ACC112 (cell line): Measurements from ENCODE around the gene SIRPA.
"Not testable (repeated sequence)": the region's sequence is repeated elsewhere in the genome, so short reads cannot be mapped to it uniquely, and the experiment has no call there.

Experiments
- H2AFZ ChIP-seq: fragments of 200-600 bp; sonication (generic); one replicate; pipeline ENCODE4 v1.6.0; 2017; ENCODE audit warnings: antibody characterized with exemption, low read length; ENCODE audit not compliant: unreplicated experiment
- H3K27ac ChIP-seq: fragments of 200-600 bp; sonication (generic); 2 replicates; pipeline ENCODE4 v1.5.1; 2014; ENCODE audit warnings: low read depth, mild to moderate bottlenecking, antibody characterized with exemption, low read length, moderate library complexity
- H3K27me3 ChIP-seq: fragments of 200-600 bp; sonication (generic); 2 replicates; pipeline ENCODE4 v1.6.1; 2014; ENCODE audit warnings: mild to moderate bottlenecking, antibody characterized with exemption, low read length, moderate library complexity, mixed read lengths; ENCODE audit not compliant: insufficient read depth
- H3K36me3 ChIP-seq: fragments of 200-600 bp; sonication (generic); 2 replicates; pipeline ENCODE4 v1.6.1; 2016; ENCODE audit warnings: mild to moderate bottlenecking, antibody characterized with exemption, low read length, moderate library complexity, mixed read lengths; ENCODE audit not compliant: insufficient read depth
- H3K4me1 ChIP-seq: fragments of 200-600 bp; sonication (generic); one replicate; pipeline ENCODE4 v1.6.1; 2016; ENCODE audit warnings: low read length, mixed read lengths; ENCODE audit not compliant: insufficient read depth, unreplicated experiment, control insufficient read depth
- H3K4me3 ChIP-seq: fragments of 200-600 bp; sonication (generic); 2 replicates; pipeline ENCODE4 v1.5.1; 2014; ENCODE audit warnings: mild to moderate bottlenecking, low read depth, low read length
- H3K79me2 ChIP-seq: fragments of 200-600 bp; sonication (generic); one replicate; pipeline ENCODE4 v1.6.0; 2016; ENCODE audit warnings: low read length; ENCODE audit not compliant: control insufficient read depth, unreplicated experiment, insufficient read depth

Gene SIRPA

DNA sequence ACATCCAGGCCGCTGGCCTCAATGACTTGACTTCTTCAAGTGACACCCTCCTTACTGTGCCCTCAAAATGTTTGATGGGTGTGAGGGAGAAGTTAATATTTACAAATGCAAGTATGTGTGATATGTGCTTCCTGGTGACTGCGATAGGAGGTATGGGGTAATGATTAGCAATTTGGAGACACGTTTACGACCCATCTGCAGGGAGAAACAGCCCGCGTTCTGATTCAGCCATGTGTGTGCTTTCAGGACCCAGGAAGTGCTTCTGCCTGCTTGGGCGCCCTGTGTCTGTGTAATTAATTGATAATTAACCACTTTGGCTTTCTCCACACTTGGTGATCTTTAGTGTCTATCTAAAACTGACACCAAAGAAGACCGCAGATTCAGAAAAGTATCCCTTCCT is 25.0 kb downstream of the SIRPA start:
- H3K4me1 ChIP-seq = no peaks in the 10 kb centered on the region
- no peaks in the 10 kb centered on the region for H3K27me3 ChIP-seq
- no peaks in the 10 kb centered on the region for H3K36me3 ChIP-seq
- no peak overlapping the region for H2AFZ ChIP-seq
- H3K27ac ChIP-seq = no peak overlapping the region
- no peaks in the 10 kb centered on the region for H3K79me2 ChIP-seq
- H3K4me3 ChIP-seq = no peak overlapping the region

DNA sequence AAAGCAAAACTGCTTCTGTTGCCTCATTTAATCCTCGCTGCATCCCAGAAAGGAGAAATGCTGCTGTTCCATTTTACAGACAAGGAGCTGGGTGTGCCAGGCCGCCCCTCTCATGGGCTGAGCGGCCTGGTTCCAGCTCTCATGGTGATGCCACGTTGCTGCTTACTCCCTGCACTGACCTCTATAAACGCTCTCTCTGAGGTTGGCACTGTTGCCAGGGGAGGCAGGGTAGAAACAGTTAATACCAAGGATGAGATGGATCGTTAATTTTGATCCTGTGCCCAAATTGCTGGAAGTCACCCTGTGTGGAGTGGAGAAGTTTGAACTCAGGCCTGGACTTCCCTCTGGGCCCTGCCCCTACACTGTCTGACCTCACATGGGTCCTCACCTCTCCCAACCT is 25.6 kb downstream of the SIRPA start:
- H3K27ac ChIP-seq = no peak overlapping the region
- H3K27me3 ChIP-seq = no peaks in the 10 kb centered on the region
- no peaks in the 10 kb centered on the region for H3K4me1 ChIP-seq
- H3K79me2 ChIP-seq = no peaks in the 10 kb centered on the region
- H3K4me3 ChIP-seq = no peak overlapping the region
- no peaks in the 10 kb centered on the region for H3K36me3 ChIP-seq
- no peak overlapping the region for H2AFZ ChIP-seq

DNA sequence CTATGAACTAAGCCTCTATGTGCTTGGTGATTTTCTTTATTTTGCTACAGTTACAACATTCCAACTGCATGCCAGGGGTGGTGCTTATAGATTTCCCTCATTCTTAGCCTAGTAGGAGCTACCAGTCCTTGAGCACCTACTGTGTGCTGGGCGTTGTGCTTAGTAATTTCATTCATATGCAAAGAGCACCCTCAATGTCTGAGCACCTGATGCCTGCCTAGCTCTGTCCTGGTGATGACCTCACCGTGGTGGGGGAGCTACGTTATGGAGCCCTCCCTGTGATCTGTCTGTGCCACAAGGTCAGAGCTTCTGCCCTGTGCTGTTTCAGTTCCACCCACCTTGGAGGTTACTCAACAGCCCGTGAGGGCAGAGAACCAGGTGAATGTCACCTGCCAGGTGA is 26.8 kb downstream of the SIRPA start:
- H3K27ac ChIP-seq, H3K27me3 ChIP-seq, H3K79me2 ChIP-seq, H3K4me3 ChIP-seq, H2AFZ ChIP-seq, H3K4me1 ChIP-seq, H3K36me3 ChIP-seq: not testable (repeated sequence)

DNA sequence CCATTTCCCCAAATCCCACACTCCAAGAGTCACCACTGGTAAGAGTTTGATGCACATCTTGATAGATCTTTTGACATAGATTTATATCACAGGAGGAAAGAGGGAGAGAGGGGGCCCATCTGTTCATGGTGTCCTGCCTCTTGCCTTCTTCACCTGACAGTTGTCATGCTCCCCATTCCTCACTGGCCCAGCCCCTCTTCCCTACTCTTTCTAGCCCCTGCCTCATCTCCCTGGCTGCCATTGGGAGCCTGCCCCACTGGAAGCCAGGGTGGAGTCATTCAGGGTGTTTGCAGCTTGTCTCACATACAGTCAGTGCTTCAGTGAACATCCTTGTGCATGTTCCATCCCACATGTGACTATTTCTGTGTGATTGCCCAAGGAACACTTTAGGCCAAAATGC is 27.6 kb downstream of the SIRPA start:
- no peaks in the 10 kb centered on the region for H3K4me1 ChIP-seq

DNA sequence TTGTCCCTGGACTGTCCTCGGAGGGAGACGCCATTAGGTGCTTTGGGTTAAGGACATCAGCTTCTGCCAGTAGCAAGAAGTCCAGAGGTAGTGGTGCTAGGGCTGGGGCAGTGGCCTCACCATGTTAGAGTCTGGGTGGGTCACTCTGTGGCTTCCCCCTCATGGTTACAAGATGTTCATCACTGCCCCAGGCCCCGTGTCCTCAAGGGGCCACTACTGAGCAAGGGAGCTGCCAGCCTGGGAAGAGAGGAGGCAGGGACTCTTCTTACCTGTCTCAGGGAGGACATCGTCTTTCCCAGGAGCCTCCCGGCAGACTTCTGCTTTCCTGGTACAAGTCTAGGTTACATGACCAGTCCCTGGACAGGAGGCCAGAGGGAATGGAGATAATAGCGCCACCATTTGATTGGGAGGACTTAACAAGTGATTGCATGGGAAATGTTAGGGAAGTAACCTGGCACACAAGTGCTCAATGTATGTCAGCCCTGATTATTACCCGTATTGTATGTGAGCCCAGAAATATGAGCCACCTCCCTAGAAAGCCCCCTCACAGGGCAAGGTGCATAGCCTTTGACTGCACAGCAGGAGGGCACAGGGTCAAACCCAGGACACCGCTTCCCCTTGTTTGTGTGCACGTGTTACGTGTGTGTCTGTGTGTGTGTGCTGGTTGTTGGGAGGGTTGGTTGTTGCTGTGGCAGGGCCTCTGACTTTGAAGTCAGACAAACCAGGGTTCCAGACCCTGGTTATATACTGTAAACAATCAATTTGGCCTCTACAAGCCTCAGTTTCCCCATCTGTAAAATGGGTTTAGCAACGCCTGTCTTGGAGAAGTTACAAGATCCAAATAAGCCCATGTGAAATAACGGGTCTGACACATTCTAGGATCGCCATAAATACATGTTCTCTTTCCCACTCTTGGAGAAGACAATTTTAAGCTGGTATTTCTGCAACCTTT is 30.0 kb downstream of the SIRPA start:
- H3K27ac ChIP-seq = no peak overlapping the region
- H3K4me1 ChIP-seq = no peaks in the 10 kb centered on the region
- H3K36me3 ChIP-seq = no peaks in the 10 kb centered on the region
- H3K4me3 ChIP-seq = no peak overlapping the region
- no peaks in the 10 kb centered on the region for H3K79me2 ChIP-seq
- H2AFZ ChIP-seq = no peak overlapping the region
- no peaks in the 10 kb centered on the region for H3K27me3 ChIP-seq

More for the DNA sequence above, 27.6 kb downstream of the SIRPA start:
- Histone ChIP-seq H3K4me3 (no peak overlapping the region), H2AFZ (no peak overlapping the region), H3K79me2 (no peaks in the 10 kb centered on the region), H3K36me3 (no peaks in the 10 kb centered on the region), H3K27me3 (no peaks in the 10 kb centered on the region), H3K27ac (no peak overlapping the region)

DNA sequence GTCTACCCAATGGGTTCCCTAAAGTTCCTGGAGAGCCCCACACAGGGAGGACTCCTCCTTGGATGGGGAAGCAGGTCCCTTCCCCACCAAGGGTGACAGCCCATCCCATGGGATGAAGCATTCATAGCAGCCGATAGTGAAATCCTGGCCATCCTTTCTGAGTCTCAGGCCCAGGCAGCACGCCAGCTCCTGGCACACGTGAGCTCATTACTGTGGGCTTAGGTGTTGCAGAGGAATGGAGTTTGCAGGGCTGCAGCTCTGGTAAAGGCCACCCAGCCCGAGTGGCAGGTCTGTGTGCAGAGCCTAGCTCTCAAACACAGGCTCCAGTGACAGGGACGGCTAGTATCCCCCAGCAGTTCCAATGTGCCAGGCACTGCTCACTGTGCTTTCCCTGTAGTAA is 31.0 kb downstream of the SIRPA start:
- H3K79me2 ChIP-seq = no peaks in the 10 kb centered on the region
- H3K36me3 ChIP-seq = no peaks in the 10 kb centered on the region
- H2AFZ ChIP-seq = no peak overlapping the region
- no peaks in the 10 kb centered on the region for H3K27me3 ChIP-seq
- H3K4me3 ChIP-seq = no peak overlapping the region
- H3K27ac ChIP-seq = no peak overlapping the region
- no peaks in the 10 kb centered on the region for H3K4me1 ChIP-seq

DNA sequence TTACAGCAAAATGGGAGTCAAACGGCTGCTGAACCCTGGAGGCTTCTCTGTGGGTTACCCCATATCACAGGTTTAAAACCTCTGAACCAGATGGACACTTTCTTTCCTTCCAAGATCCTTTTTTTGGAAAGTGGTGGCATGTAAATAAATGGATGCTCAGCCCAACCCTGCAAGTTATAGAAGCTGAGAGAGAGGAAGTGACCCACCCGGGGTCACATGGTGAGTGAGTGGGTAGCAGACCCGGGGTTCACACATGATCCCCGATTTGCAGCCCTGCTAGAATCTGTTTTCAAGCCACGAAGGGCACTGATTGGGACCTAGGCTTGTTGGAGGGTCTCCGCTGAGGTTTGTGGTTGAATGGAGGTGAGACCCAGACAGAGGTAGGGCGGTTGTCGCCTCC is 32.0 kb downstream of the SIRPA start:
- H3K79me2 ChIP-seq = no peaks in the 10 kb centered on the region
- H3K36me3 ChIP-seq = no peaks in the 10 kb centered on the region
- H3K4me3 ChIP-seq = no peak overlapping the region
- no peaks in the 10 kb centered on the region for H3K4me1 ChIP-seq
- no peak overlapping the region for H2AFZ ChIP-seq
- H3K27me3 ChIP-seq = no peaks in the 10 kb centered on the region
- no peak overlapping the region for H3K27ac ChIP-seq

DNA sequence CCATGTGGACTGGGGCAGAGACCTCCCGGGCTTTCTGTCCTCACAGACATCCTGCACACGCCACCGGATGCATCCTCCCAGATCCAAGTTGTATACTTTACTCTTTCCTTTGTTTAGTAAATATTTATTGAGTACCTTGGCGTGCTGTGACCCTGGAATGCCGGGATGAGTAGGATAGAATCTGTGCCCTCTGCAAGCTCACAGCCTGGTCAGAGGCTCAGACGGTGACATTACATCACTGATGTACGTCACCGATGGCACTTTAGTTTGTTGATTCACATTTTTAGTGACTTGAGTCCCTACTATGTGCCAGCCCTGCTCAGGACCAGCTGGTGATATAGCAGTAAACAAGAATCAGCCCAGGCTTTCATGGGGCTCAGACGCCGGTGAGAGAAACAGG is 32.9 kb downstream of the SIRPA start:
- peaks cover 4% of the 10 kb centered on the region for H3K4me1 ChIP-seq

DNA sequence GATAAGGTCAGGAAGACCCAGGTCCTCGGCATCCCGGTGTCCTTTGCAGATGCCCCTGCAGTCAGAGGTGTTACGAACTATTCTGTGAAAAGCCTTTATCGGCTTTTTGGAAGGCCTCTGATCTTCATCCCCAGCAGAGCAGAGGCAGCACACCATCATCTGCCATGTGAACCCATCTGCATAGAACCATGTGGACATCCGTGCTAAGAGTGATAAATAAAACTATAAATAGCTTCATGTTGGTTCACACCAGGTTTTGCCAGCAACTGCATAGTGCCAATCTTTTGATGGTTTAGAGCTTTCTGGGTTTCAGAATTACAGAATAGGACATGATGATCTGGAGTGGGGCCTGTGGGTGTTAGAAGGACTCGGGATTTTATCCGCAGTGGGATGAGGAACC is 33.6 kb downstream of the SIRPA start:
- H3K36me3 ChIP-seq = no peaks in the 10 kb centered on the region
- H3K79me2 ChIP-seq = no peaks in the 10 kb centered on the region
- no peak overlapping the region for H3K27ac ChIP-seq
- H3K27me3 ChIP-seq = no peaks in the 10 kb centered on the region
- H3K4me3 ChIP-seq = no peak overlapping the region
- peaks cover 10% of the 10 kb centered on the region for H3K4me1 ChIP-seq
- H2AFZ ChIP-seq = no peak overlapping the region

More for the DNA sequence above, 32.9 kb downstream of the SIRPA start:
- no peak overlapping the region for H3K27ac ChIP-seq
- no peaks in the 10 kb centered on the region for H3K79me2 ChIP-seq
- no peaks in the 10 kb centered on the region for H3K27me3 ChIP-seq
- no peak overlapping the region for H2AFZ ChIP-seq
- H3K36me3 ChIP-seq = no peaks in the 10 kb centered on the region
- H3K4me3 ChIP-seq = no peak overlapping the region

DNA sequence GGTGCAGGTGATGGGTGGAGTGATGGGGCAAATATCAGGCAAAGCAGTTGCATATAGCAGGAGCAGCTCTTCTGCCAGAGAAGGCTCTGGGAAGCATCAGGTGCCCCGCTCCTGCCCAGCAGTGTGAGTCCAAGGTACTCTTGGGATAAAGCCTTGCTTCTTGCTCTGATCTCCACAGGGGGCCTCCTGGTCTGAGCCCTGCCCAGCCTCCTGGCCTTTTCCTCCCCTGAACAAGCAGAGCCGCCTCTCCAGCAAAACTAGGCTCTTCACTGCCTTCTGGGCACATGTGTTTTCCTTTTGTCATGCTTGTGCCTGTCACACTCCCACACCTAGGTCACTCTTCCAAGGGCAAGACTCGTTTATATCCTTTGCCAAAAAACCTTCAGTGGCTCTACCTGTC is 34.3 kb downstream of the SIRPA start:
- no peaks in the 10 kb centered on the region for H3K36me3 ChIP-seq
- H3K4me3 ChIP-seq = no peak overlapping the region
- H3K27me3 ChIP-seq = no peaks in the 10 kb centered on the region
- H3K4me1 ChIP-seq = peaks cover 16% of the 10 kb centered on the region
- no peak overlapping the region for H2AFZ ChIP-seq
- H3K27ac ChIP-seq = no peak overlapping the region
- no peaks in the 10 kb centered on the region for H3K79me2 ChIP-seq

DNA sequence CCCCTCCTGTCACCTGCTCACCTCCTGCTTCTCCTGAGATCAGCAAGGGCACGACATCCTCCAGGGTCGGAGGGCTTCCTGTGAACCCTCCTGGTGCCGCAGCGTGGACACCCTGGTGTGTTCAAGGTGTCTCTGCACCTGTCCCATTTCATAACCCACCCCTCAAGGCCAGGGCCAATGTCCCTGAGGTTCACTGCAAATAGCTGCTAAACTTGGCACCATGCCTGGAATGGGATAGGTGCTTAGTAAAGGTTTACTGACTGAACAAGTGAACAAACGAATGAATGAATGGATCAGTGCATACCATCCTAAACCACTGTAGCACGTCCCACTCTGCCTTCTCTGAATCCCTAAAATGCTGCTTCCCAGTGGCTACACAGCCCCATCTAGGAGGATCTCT is 35.0 kb downstream of the SIRPA start:
- no peak overlapping the region for H2AFZ ChIP-seq
- H3K27ac ChIP-seq = no peak overlapping the region
- H3K27me3 ChIP-seq = no peaks in the 10 kb centered on the region
- H3K4me3 ChIP-seq = no peak overlapping the region
- no peaks in the 10 kb centered on the region for H3K79me2 ChIP-seq
- no peaks in the 10 kb centered on the region for H3K36me3 ChIP-seq
- H3K4me1 ChIP-seq = peaks cover 22% of the 10 kb centered on the region
